Stomach smooth muscle (tissue), 2 donors: ENCODE measurements around the gene ADM2.

Experiments used
- H3K27ac ChIP-seq: one replicate; pipeline ENCODE4 v1.7.0; 2013; ENCODE audit warnings: mild to moderate bottlenecking, low read length, inconsistent platforms
- H3K27me3 ChIP-seq, 2 donors: one replicate each; pipeline ENCODE4 v1.7.0; 2013; ENCODE audit warnings: low read length in 2 of 2; ENCODE audit not compliant: insufficient read depth in 2 of 2, control insufficient read depth in 1 of 2
- H3K36me3 ChIP-seq, 2 donors: one replicate each; pipeline ENCODE4 v1.7.0; 2013; ENCODE audit warnings: low read length in 2 of 2; ENCODE audit not compliant: control insufficient read depth in 2 of 2, insufficient read depth in 2 of 2
- H3K4me1 ChIP-seq: one replicate; pipeline ENCODE4 v1.7.0; 2013; ENCODE audit warnings: low read length; ENCODE audit not compliant: control insufficient read depth, insufficient read depth
- H3K4me3 ChIP-seq, 2 donors: one replicate each; pipeline ENCODE4 v1.7.0; 2013; ENCODE audit warnings: low read length in 2 of 2
- H3K9ac ChIP-seq, 2 donors: one replicate each; pipeline ENCODE4 v1.7.0; 2013; ENCODE audit warnings: low read length in 2 of 2, mild to moderate bottlenecking in 1 of 2
- H3K9me3 ChIP-seq, 2 donors: one replicate each; pipeline ENCODE4 v1.7.0; 2013; ENCODE audit warnings: low read length in 2 of 2; ENCODE audit not compliant: control insufficient read depth in 2 of 2
- donor health status: healthy.
- donor health status: Pancreatic carcinoma.

The ADM2 gene

GRCh38 chr22:50477923-50478322 lies 3.4 kb upstream of the ADM2 start:
- peaks cover 25% of the 10 kb centered on the region for H3K4me1 ChIP-seq
- peaks cover 21 to 33% of the 10 kb centered on the region in 2 donors for H3K27me3 ChIP-seq
- H3K36me3 ChIP-seq, result no peaks in the 10 kb centered on the region
- no peak overlapping the region for H3K4me3 ChIP-seq
- no peak overlapping the region for H3K9ac ChIP-seq
- H3K9me3 ChIP-seq, result no peaks in the 10 kb centered on the region
- H3K27ac ChIP-seq, result no peak overlapping the region

- H3K27me3 ChIP-seq, result peaks cover 32 to 50% of the 10 kb centered on the region in 2 donors
- no peak overlapping the region for H3K27ac ChIP-seq
- no peak overlapping the region for H3K9ac ChIP-seq
- no peaks in the 10 kb centered on the region for H3K36me3 ChIP-seq
- H3K4me1 ChIP-seq, result peaks cover 12% of the 10 kb centered on the region
- H3K9me3 ChIP-seq, result no peaks in the 10 kb centered on the region
- no peak overlapping the region for H3K4me3 ChIP-seq
Measured at GRCh38 chr22:50479721-50480120, 1.6 kb upstream of the ADM2 start.

- Histone ChIP-seq H3K9ac (no peak overlapping the region), H3K9me3 (no peaks in the 10 kb centered on the region), H3K4me3 (no peak overlapping the region), H3K27ac (no peak overlapping the region), H3K27me3 (peaks cover 39 to 50% of the 10 kb centered on the region in 2 donors), H3K4me1 (peaks cover 7% of the 10 kb centered on the region), H3K36me3 (no peaks in the 10 kb centered on the region)
Measured at GRCh38 chr22:50481045-50481439, 301 bp upstream of the ADM2 start.

GRCh38 chr22:50482107-50483074 lies 1.0 kb downstream of the ADM2 start:
- Histone ChIP-seq H3K4me3 (no peak overlapping the region), H3K27ac (no peak overlapping the region), H3K4me1 (peaks cover 7% of the 10 kb centered on the region), H3K27me3 (peaks cover 42 to 57% of the 10 kb centered on the region in 2 donors), H3K9ac (no peak overlapping the region), H3K9me3 (no peaks in the 10 kb centered on the region), H3K36me3 (no peaks in the 10 kb centered on the region)

- peaks cover 42 to 59% of the 10 kb centered on the region in 2 donors for H3K27me3 ChIP-seq
- H3K9ac ChIP-seq, result no peak overlapping the region
Measured at GRCh38 chr22:50483106-50483505, 1.8 kb downstream of the ADM2 start.

GRCh38 chr22:50483556-50483955 lies 2.2 kb downstream of the ADM2 start:
- H3K9me3 ChIP-seq, result no peaks in the 10 kb centered on the region
- H3K9ac ChIP-seq, result no peak overlapping the region
- peaks cover 7% of the 10 kb centered on the region for H3K4me1 ChIP-seq
- no peak overlapping the region for H3K27ac ChIP-seq
- H3K27me3 ChIP-seq, result peaks cover 42 to 59% of the 10 kb centered on the region in 2 donors
- H3K4me3 ChIP-seq, result no peak overlapping the region
- H3K36me3 ChIP-seq, result no peaks in the 10 kb centered on the region

More at GRCh38 chr22:50483106-50483505, 1.8 kb downstream of the ADM2 start:
- Histone ChIP-seq H3K9me3 (no peaks in the 10 kb centered on the region), H3K27ac (no peak overlapping the region), H3K4me1 (peaks cover 7% of the 10 kb centered on the region), H3K4me3 (no peak overlapping the region), H3K36me3 (no peaks in the 10 kb centered on the region)

- Histone ChIP-seq H3K36me3 (no peaks in the 10 kb centered on the region), H3K4me1 (peaks cover 7% of the 10 kb centered on the region), H3K27ac (no peak overlapping the region), H3K27me3 (peaks cover 42 to 59% of the 10 kb centered on the region in 2 donors), H3K9ac (no peak overlapping the region), H3K4me3 (no peak overlapping the region), H3K9me3 (no peaks in the 10 kb centered on the region)
Measured at GRCh38 chr22:50483977-50484853, 2.9 kb downstream of the ADM2 start.

- Histone ChIP-seq H3K27me3 (peaks cover 33 to 51% of the 10 kb centered on the region in 2 donors), H3K4me3 (no peak overlapping the region), H3K9ac (no peak overlapping the region), H3K36me3 (no peaks in the 10 kb centered on the region), H3K9me3 (no peaks in the 10 kb centered on the region), H3K27ac (no peak overlapping the region), H3K4me1 (peaks cover 7% of the 10 kb centered on the region)
Measured at GRCh38 chr22:50485221-50486131, 4.1 kb downstream of the ADM2 start.

GRCh38 chr22:50486561-50487289 lies 5.4 kb downstream of the ADM2 start, which contains the start of gene MIOX:
Gene MIOX, plus strand, starts transcription at chr22:50486859. Its CDS starts 39 bp downstream, at chr22:50486898.
- no peaks in the 10 kb centered on the region for H3K9me3 ChIP-seq
- H3K27me3 ChIP-seq, result peaks cover 31 to 39% of the 10 kb centered on the region in 2 donors
- no peak within 1 kb of the TSS for H3K4me3 ChIP-seq
- H3K27ac ChIP-seq, result no peak within 1 kb of the TSS
- H3K36me3 ChIP-seq, result no peaks in the 10 kb centered on the region
- H3K9ac ChIP-seq, result no peak within 1 kb of the TSS
- H3K4me1 ChIP-seq, result peaks cover 7% of the 10 kb centered on the region
